Measurements from ENCODE around the gene EYS.

GRCh38 chr6:64685401-64685800 lies 1021.6 kb downstream of the EYS start:
- no peak for TF ChIP-seq CTCF (IDR thresholded peaks at IDR 0.05)
- no peak for TF ChIP-seq JUND (IDR thresholded peaks at IDR 0.05)
- TF ChIP-seq, protein P1, sequence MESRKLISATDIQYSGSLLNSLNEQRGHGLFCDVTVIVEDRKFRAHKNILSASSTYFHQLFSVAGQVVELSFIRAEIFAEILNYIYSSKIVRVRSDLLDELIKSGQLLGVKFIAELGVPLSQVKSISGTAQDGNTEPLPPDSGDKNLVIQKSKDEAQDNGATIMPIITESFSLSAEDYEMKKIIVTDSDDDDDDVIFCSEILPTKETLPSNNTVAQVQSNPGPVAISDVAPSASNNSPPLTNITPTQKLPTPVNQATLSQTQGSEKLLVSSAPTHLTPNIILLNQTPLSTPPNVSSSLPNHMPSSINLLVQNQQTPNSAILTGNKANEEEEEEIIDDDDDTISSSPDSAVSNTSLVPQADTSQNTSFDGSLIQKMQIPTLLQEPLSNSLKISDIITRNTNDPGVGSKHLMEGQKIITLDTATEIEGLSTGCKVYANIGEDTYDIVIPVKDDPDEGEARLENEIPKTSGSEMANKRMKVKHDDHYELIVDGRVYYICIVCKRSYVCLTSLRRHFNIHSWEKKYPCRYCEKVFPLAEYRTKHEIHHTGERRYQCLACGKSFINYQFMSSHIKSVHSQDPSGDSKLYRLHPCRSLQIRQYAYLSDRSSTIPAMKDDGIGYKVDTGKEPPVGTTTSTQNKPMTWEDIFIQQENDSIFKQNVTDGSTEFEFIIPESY (IDR thresholded peaks at IDR 0.05; ENCODE audit: borderline replicate concordance, low read depth): no peak

Data from SK-N-SH (cell line).